ENCODE results near the gene NUDT1. TPM values are rescaled to one million over a fixed set of nuclear protein-coding genes. Genes with fewer than 3 reads are reported as not detected.

NUDT1 gene
- total RNA-seq, 1 donor from 2014 or later, result 12.0 TPM

GRCh38 chr7:2202901-2203765 is 38.9 kb upstream of the NUDT1 start:
- peak overlapping the region; percentile 41 for H3K27ac Mint-ChIP-seq (ENCODE audit: unreplicated experiment)
- Histone ChIP-seq H3K4me1 (ENCODE audit: insufficient read depth, low read length) (no peaks in the 10 kb centered on the region), H3K36me3 (ENCODE audit: insufficient read depth, low read length) (peaks cover 3% of the 10 kb centered on the region), H2AFZ (ENCODE audit: low read depth, low read length) (no peak overlapping the region), H3K79me2 (ENCODE audit: insufficient read depth, low read length) (no peaks in the 10 kb centered on the region), H3K27me3 (ENCODE audit: insufficient read depth, low read length) (no peaks in the 10 kb centered on the region), H3K4me2 (ENCODE audit: low read length) (no peak overlapping the region), H3K27ac (ENCODE audit: low read depth, low read length) (no peak overlapping the region), H3K4me3 (ENCODE audit: insufficient read depth, low read depth, low read length) (no peak overlapping the region), H3K9ac (ENCODE audit: low read length) (no peak overlapping the region), H4K20me1 (ENCODE audit: insufficient read depth, low read length) (peaks cover 25% of the 10 kb centered on the region), H3K9me3 (ENCODE audit: insufficient read depth, low read depth, low read length) (no peaks in the 10 kb centered on the region)
- H3K27me3 Mint-ChIP-seq (ENCODE audit: low read depth, unreplicated experiment), result no peaks in the 10 kb centered on the region
- no peaks in the 10 kb centered on the region for H3K9me3 Mint-ChIP-seq (ENCODE audit: unreplicated experiment)
- DNase-seq (ENCODE audit: low read depth) (no peak), FAIRE-seq (no peak)
- no peak overlapping the region for H3K4me3 Mint-ChIP-seq (ENCODE audit: unreplicated experiment)
- peaks cover 22% of the 10 kb centered on the region for H3K4me1 Mint-ChIP-seq (ENCODE audit: low read depth, unreplicated experiment)
- peaks cover 20% of the 10 kb centered on the region for H3K36me3 Mint-ChIP-seq (ENCODE audit: low read depth, unreplicated experiment)
- TF ChIP-seq CTCF (IDR thresholded peaks at IDR 0.05; ENCODE audit: insufficient read depth, low read depth, low read length) (no peak), EZH2 (IDR thresholded peaks at IDR 0.05; ENCODE audit: insufficient read depth, low read length) (no peak)

- Mint-ChIP-seq H3K4me1 (ENCODE audit: low read depth, unreplicated experiment) (peaks cover 22% of the 10 kb centered on the region), H3K9me3 (ENCODE audit: unreplicated experiment) (no peaks in the 10 kb centered on the region), H3K4me3 (ENCODE audit: unreplicated experiment) (peak overlapping the region; percentile 50), H3K27ac (ENCODE audit: unreplicated experiment) (no peak overlapping the region), H3K36me3 (ENCODE audit: low read depth, unreplicated experiment) (peaks cover 20% of the 10 kb centered on the region), H3K27me3 (ENCODE audit: low read depth, unreplicated experiment) (no peaks in the 10 kb centered on the region)
- no peaks in the 10 kb centered on the region for H3K9me3 ChIP-seq (ENCODE audit: insufficient read depth, low read depth, low read length)
- H3K9ac ChIP-seq (ENCODE audit: low read length), result no peak overlapping the region
- no peak overlapping the region for H3K27ac ChIP-seq (ENCODE audit: low read depth, low read length)
- no peak overlapping the region for H3K4me2 ChIP-seq (ENCODE audit: low read length)
- TF ChIP-seq CTCF (IDR thresholded peaks at IDR 0.05; ENCODE audit: insufficient read depth, low read depth, low read length) (no peak), EZH2 (IDR thresholded peaks at IDR 0.05; ENCODE audit: insufficient read depth, low read length) (no peak)
- no peak for DNase-seq (ENCODE audit: low read depth)
- H3K4me1 ChIP-seq (ENCODE audit: insufficient read depth, low read length), result no peaks in the 10 kb centered on the region
- no peak overlapping the region for H2AFZ ChIP-seq (ENCODE audit: low read depth, low read length)
- H3K4me3 ChIP-seq (ENCODE audit: insufficient read depth, low read depth, low read length), result no peak overlapping the region
- peaks cover 29% of the 10 kb centered on the region for H4K20me1 ChIP-seq (ENCODE audit: insufficient read depth, low read length)
- no peaks in the 10 kb centered on the region for H3K27me3 ChIP-seq (ENCODE audit: insufficient read depth, low read length)
- H3K36me3 ChIP-seq (ENCODE audit: insufficient read depth, low read length), result peaks cover 3% of the 10 kb centered on the region
- no peak for FAIRE-seq
- peaks cover under 1% of the 10 kb centered on the region for H3K79me2 ChIP-seq (ENCODE audit: insufficient read depth, low read length)
These were observed 38.2 kb upstream of the NUDT1 start for GRCh38 chr7:2203766-2204300.

GRCh38 chr7:2204446-2204845 is 37.6 kb upstream of the NUDT1 start:
- peaks cover 22% of the 10 kb centered on the region for H3K4me1 Mint-ChIP-seq (ENCODE audit: low read depth, unreplicated experiment)

More at GRCh38 chr7:2204446-2204845, 37.6 kb upstream of the NUDT1 start:
- H3K9me3 ChIP-seq (ENCODE audit: insufficient read depth, low read depth, low read length), result no peaks in the 10 kb centered on the region
- H3K9me3 Mint-ChIP-seq (ENCODE audit: unreplicated experiment), result no peaks in the 10 kb centered on the region
- no peak overlapping the region for H2AFZ ChIP-seq (ENCODE audit: low read depth, low read length)
- no peak for FAIRE-seq
- H3K27me3 Mint-ChIP-seq (ENCODE audit: low read depth, unreplicated experiment), result no peaks in the 10 kb centered on the region
- H3K27me3 ChIP-seq (ENCODE audit: insufficient read depth, low read length), result no peaks in the 10 kb centered on the region
- peaks cover 6% of the 10 kb centered on the region for H3K79me2 ChIP-seq (ENCODE audit: insufficient read depth, low read length)
- TF ChIP-seq EZH2 (IDR thresholded peaks at IDR 0.05; ENCODE audit: insufficient read depth, low read length), result no peak
- TF ChIP-seq CTCF (IDR thresholded peaks at IDR 0.05; ENCODE audit: insufficient read depth, low read depth, low read length), result no peak
- H3K9ac ChIP-seq (ENCODE audit: low read length), result no peak overlapping the region
- H4K20me1 ChIP-seq (ENCODE audit: insufficient read depth, low read length), result peaks cover 35% of the 10 kb centered on the region
- DNase-seq (ENCODE audit: low read depth), result no peak
- H3K4me3 ChIP-seq (ENCODE audit: insufficient read depth, low read depth, low read length), result no peak overlapping the region
- H3K4me2 ChIP-seq (ENCODE audit: low read length), result no peak overlapping the region
- H3K27ac Mint-ChIP-seq (ENCODE audit: unreplicated experiment), result no peak overlapping the region
- no peak overlapping the region for H3K27ac ChIP-seq (ENCODE audit: low read depth, low read length)
- H3K4me1 ChIP-seq (ENCODE audit: insufficient read depth, low read length), result no peaks in the 10 kb centered on the region
- peaks cover 3% of the 10 kb centered on the region for H3K36me3 ChIP-seq (ENCODE audit: insufficient read depth, low read length)
- H3K36me3 Mint-ChIP-seq (ENCODE audit: low read depth, unreplicated experiment), result peaks cover 17% of the 10 kb centered on the region
- peak overlapping the region; percentile 50 for H3K4me3 Mint-ChIP-seq (ENCODE audit: unreplicated experiment)

Data from astrocyte (in vitro differentiated cells and primary cell).